Stimulated activated naive CD8-positive, alpha-beta T cell treated with anti-CD3 and anti-CD28 coated beads, Interleukin-15, amount 100 ng/mL, for 72 hours (primary cell): ENCODE data around the gene SYCP3.
A peak's percentile ranks its signal among the peaks of the same experiment; 100 is the strongest.

ENCODE experiments used
- ATAC-seq: fragments of 150-1000 bp; cut with Tn5 transposase; 2 replicates; pipeline ENCODE4 v1.10.0; 2021; ENCODE audit warnings: mild to moderate bottlenecking, moderate library complexity
- DNase-seq, 2 donors: peaks; one replicate each; pipeline ENCODE4 v3.0.0; 2021 to 2022
- H3K27ac Mint-ChIP-seq, 2 donors: one replicate each; pipeline ENCODE4 v1.8.0; 2022; ENCODE audit warnings: mild to moderate bottlenecking in 2 of 2, mixed read lengths in 2 of 2, moderate library complexity in 2 of 2
- H3K27me3 Mint-ChIP-seq: one replicate; pipeline ENCODE4 v1.8.0; 2022; ENCODE audit warnings: mixed read lengths
- H3K4me1 Mint-ChIP-seq: one replicate; pipeline ENCODE4 v1.8.0; 2022; ENCODE audit warnings: mild to moderate bottlenecking, mixed read lengths
- H3K4me3 Mint-ChIP-seq, 2 donors: one replicate each; pipeline ENCODE4 v1.8.0; 2022; ENCODE audit warnings: mild to moderate bottlenecking in 2 of 2, mixed read lengths in 2 of 2, moderate library complexity in 1 of 2
- H3K9me3 Mint-ChIP-seq, 2 donors: one replicate each; pipeline ENCODE4 v1.8.0; 2022; ENCODE audit warnings: mixed read lengths in 2 of 2

The SYCP3 gene

GRCh38 chr12:101768781-101769180, 29.5 kb upstream of the SYCP3 start:
- H3K27me3 Mint-ChIP-seq, result no peaks in the 10 kb centered on the region
- H3K27ac Mint-ChIP-seq, result no peak overlapping the region
- ATAC-seq, result no peak
- no peak for DNase-seq
- no peak overlapping the region for H3K4me3 Mint-ChIP-seq
- no peaks in the 10 kb centered on the region for H3K9me3 Mint-ChIP-seq
- H3K4me1 Mint-ChIP-seq, result peaks cover 2% of the 10 kb centered on the region

GRCh38 chr12:101767537-101767936, 28.3 kb upstream of the SYCP3 start:
- no peak overlapping the region for H3K27ac Mint-ChIP-seq
- DNase-seq (no peak), ATAC-seq (no peak)
- no peaks in the 10 kb centered on the region for H3K27me3 Mint-ChIP-seq
- H3K4me3 Mint-ChIP-seq, result no peak overlapping the region
- no peaks in the 10 kb centered on the region for H3K9me3 Mint-ChIP-seq
- H3K4me1 Mint-ChIP-seq, result no peaks in the 10 kb centered on the region

- ATAC-seq, result no peak
Observed at GRCh38 chr12:101764051-101764792, 25.0 kb upstream of the SYCP3 start.

GRCh38 chr12:101763246-101763931, 24.1 kb upstream of the SYCP3 start:
- ATAC-seq, result no peak
- Mint-ChIP-seq H3K4me1 (no peaks in the 10 kb centered on the region), H3K27me3 (no peaks in the 10 kb centered on the region), H3K9me3 (no peaks in the 10 kb centered on the region), H3K27ac (peak overlapping the region in 1 of 2 donors; percentile 74), H3K4me3 (no peak overlapping the region)
- DNase-seq, result no peak

More at GRCh38 chr12:101764051-101764792, 25.0 kb upstream of the SYCP3 start:
- Mint-ChIP-seq H3K27ac (no peak overlapping the region), H3K27me3 (no peaks in the 10 kb centered on the region), H3K9me3 (no peaks in the 10 kb centered on the region), H3K4me1 (no peaks in the 10 kb centered on the region), H3K4me3 (no peak overlapping the region)
- no peak for DNase-seq

GRCh38 chr12:101761781-101762180, 22.5 kb upstream of the SYCP3 start:
- Mint-ChIP-seq H3K9me3 (no peaks in the 10 kb centered on the region), H3K27ac (no peak overlapping the region), H3K4me1 (no peaks in the 10 kb centered on the region), H3K4me3 (no peak overlapping the region), H3K27me3 (no peaks in the 10 kb centered on the region)
- DNase-seq, result no peak
- no peak for ATAC-seq

GRCh38 chr12:101761350-101761749, 22.1 kb upstream of the SYCP3 start:
- Mint-ChIP-seq H3K4me1 (no peaks in the 10 kb centered on the region), H3K9me3 (no peaks in the 10 kb centered on the region), H3K4me3 (no peak overlapping the region), H3K27ac (no peak overlapping the region), H3K27me3 (no peaks in the 10 kb centered on the region)
- no peak for ATAC-seq
- DNase-seq, result no peak

- Mint-ChIP-seq H3K27me3 (no peaks in the 10 kb centered on the region), H3K27ac (no peak overlapping the region), H3K9me3 (no peaks in the 10 kb centered on the region), H3K4me3 (no peak overlapping the region), H3K4me1 (no peaks in the 10 kb centered on the region)
- no peak for ATAC-seq
- no peak for DNase-seq
Observed at GRCh38 chr12:101759396-101760047, 20.3 kb upstream of the SYCP3 start.

- H3K9me3 Mint-ChIP-seq, result no peaks in the 10 kb centered on the region
- H3K27ac Mint-ChIP-seq, result peak overlapping the region in 1 of 2 donors; percentile 51
- DNase-seq (no peak), ATAC-seq (no peak)
- H3K4me1 Mint-ChIP-seq, result no peaks in the 10 kb centered on the region
- H3K4me3 Mint-ChIP-seq, result no peak overlapping the region
- H3K27me3 Mint-ChIP-seq, result no peaks in the 10 kb centered on the region
Observed at GRCh38 chr12:101750152-101750551, 10.9 kb upstream of the SYCP3 start.

GRCh38 chr12:101749657-101750056, 10.4 kb upstream of the SYCP3 start:
- H3K27ac Mint-ChIP-seq, result peak overlapping the region in 1 of 2 donors; percentile 0
- H3K4me3 Mint-ChIP-seq, result no peak overlapping the region
- no peaks in the 10 kb centered on the region for H3K9me3 Mint-ChIP-seq
- DNase-seq (no peak), ATAC-seq (no peak)
- no peaks in the 10 kb centered on the region for H3K27me3 Mint-ChIP-seq
- H3K4me1 Mint-ChIP-seq, result no peaks in the 10 kb centered on the region

GRCh38 chr12:101748907-101749306, 9.6 kb upstream of the SYCP3 start:
- peaks cover 4% of the 10 kb centered on the region for H3K4me1 Mint-ChIP-seq
- ATAC-seq, result no peak
- no peak overlapping the region for H3K27ac Mint-ChIP-seq
- no peak for DNase-seq
- H3K27me3 Mint-ChIP-seq, result no peaks in the 10 kb centered on the region
- no peaks in the 10 kb centered on the region for H3K9me3 Mint-ChIP-seq
- H3K4me3 Mint-ChIP-seq, result no peak overlapping the region

GRCh38 chr12:101747697-101748096, 8.4 kb upstream of the SYCP3 start:
- Mint-ChIP-seq H3K9me3 (no peaks in the 10 kb centered on the region), H3K4me1 (peaks cover 13% of the 10 kb centered on the region), H3K4me3 (no peak overlapping the region), H3K27me3 (no peaks in the 10 kb centered on the region), H3K27ac (peak overlapping the region in 1 of 2 donors; percentile 40)
- no peak for ATAC-seq
- DNase-seq, result no peak

GRCh38 chr12:101746661-101747060, 7.4 kb upstream of the SYCP3 start:
- ATAC-seq (no peak), DNase-seq (no peak)
- no peaks in the 10 kb centered on the region for H3K27me3 Mint-ChIP-seq
- H3K4me1 Mint-ChIP-seq, result peaks cover 13% of the 10 kb centered on the region
- H3K27ac Mint-ChIP-seq, result no peak overlapping the region
- H3K9me3 Mint-ChIP-seq, result no peaks in the 10 kb centered on the region
- H3K4me3 Mint-ChIP-seq, result no peak overlapping the region

GRCh38 chr12:101746196-101746595, 6.9 kb upstream of the SYCP3 start:
- DNase-seq (no peak), ATAC-seq (no peak)
- H3K4me3 Mint-ChIP-seq, result no peak overlapping the region
- H3K27ac Mint-ChIP-seq, result no peak overlapping the region
- no peaks in the 10 kb centered on the region for H3K27me3 Mint-ChIP-seq
- no peaks in the 10 kb centered on the region for H3K9me3 Mint-ChIP-seq
- H3K4me1 Mint-ChIP-seq, result peaks cover 13% of the 10 kb centered on the region

- H3K27me3 Mint-ChIP-seq, result no peaks in the 10 kb centered on the region
- H3K4me3 Mint-ChIP-seq, result no peak overlapping the region
- H3K4me1 Mint-ChIP-seq, result peaks cover 13% of the 10 kb centered on the region
- ATAC-seq (no peak), DNase-seq (no peak)
- no peak overlapping the region for H3K27ac Mint-ChIP-seq
- no peaks in the 10 kb centered on the region for H3K9me3 Mint-ChIP-seq
Observed at GRCh38 chr12:101745481-101745880, 6.2 kb upstream of the SYCP3 start.

- ATAC-seq (peak; percentile 57), DNase-seq (no peak)
- peak overlapping the region; percentile 18 to 89 for H3K27ac Mint-ChIP-seq
- H3K4me1 Mint-ChIP-seq, result peaks cover 13% of the 10 kb centered on the region
- no peak overlapping the region for H3K4me3 Mint-ChIP-seq
- no peaks in the 10 kb centered on the region for H3K27me3 Mint-ChIP-seq
- H3K9me3 Mint-ChIP-seq, result no peaks in the 10 kb centered on the region
Observed at GRCh38 chr12:101743724-101744472, 4.6 kb upstream of the SYCP3 start.
